COLO668 (cell line): Measurements from ENCODE around the gene RS1.

Source experiments
- DNase-seq: peaks from one replicate; lab custom pipeline; 2025; ENCODE audit not compliant: unreplicated experiment; lab: John Stamatoyannopoulos, UW

RS1 gene

DNA sequence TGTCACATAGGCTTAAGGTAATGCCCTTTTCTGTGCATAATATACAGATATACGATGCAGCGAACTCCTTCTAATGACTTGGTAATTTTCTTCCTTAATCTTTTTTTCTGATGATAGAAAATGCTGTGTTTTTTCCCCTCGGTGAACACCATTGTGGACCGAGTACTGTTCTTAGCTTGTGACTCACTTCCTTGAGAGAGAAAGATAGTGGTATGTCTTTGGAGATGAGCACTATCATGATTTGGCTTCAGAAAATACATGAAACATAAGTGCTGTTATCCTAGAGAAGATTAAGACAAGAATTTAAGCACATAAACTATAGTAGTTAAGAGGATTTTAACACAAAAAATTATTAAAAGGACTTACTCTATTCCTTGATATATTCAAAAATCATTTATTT, 63.9 kb downstream of the RS1 start:
- no peak for DNase-seq

DNA sequence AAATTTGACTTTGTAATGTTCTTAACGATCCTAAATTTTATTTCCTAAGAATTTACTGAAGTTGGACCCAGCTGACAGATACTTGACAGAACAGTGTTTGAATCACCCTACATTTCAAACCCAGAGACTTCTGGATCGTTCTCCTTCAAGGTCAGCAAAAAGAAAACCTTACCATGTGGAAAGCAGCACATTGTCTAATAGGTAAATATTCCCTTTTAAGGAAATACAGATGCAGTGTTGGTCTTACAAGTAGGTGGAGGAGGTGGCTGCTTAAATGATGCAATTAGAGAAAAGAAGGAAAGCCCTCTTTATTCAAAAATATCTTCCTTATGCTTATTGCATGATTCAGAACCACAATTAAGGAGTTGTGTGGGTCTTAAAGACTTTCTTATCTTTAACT, 73.5 kb downstream of the RS1 start:
- no peak for DNase-seq

DNA sequence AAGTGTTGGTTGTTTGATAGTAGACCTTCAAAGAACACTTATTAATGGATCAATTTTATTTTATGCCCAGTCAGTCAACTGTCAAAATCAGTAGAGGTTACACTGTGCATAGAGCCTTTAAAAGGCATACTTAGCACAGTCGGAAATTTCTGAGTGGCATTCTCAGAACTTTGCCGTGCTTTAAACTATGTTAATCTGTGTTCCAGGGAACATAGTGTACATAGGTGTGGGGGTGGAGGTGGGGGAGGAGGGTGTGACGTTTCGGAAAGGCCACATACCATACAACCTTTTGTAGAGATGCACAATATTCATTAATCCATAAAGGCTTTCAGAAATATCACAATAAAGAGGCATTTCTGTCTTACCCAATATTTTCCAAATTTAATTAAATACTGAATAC, 75.8 kb downstream of the RS1 start:
- no peak for DNase-seq

DNA sequence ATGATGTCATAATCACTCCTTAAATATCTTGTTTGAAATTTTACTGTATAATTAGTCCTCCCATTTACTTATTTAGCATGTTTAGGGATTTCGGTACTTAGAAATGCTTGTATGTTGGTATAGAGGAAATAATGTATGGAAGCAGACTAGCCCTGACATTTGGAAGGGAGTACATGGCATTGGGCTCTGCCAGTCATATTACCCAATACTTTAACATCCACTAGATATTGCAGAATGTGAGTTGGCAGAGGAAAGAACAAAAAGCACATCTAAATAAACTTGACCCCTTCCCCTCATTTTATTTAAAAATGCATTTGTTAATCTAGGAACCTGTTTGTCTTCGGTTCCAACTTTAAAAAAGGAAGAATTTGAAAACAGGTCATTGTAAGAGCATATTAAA, 77.8 kb downstream of the RS1 start:
- DNase-seq: no peak

DNA sequence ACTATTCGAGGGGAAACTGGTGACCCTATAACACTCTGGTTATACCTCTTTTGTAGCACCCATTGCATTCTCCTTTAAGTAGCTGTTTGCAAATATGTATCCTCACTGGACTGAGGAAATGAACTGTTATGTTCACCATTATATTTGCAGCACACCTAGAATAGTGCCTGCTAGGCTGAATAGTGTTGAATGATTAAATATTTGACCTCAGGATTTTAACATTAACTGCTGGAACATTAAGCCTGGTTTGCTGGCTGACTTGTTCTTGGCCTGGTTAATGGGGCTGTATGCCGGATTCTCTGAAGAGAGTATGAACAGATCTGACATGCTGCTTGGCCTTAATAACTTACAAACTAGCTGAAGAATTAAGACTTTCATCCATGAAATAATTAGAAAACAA, 80.1 kb downstream of the RS1 start:
- no peak for DNase-seq
